ENCODE measurements around the gene AKNAD1.

DNA sequence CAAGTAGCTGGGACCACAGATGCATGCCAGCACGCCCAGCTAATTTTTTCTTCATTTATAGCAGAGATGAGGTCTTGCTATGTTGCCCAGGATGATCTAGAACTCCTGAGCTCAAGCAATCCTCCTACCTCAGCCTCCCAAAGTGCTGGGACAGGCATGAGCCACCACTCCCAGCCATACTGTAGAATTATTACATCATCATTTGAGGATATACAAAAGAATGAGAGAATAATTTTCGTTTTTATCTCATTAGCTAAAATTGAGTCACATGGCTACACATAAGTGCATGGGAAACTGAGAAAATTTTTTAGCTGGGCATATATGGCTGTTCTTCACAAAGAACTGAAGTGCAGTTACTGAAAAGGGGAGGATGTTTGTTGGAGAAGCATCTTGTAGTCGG lies 89.2 kb downstream of the AKNAD1 start:
- TF ChIP-seq ELF4 (IDR thresholded peaks at IDR 0.05): no peak
- TF ChIP-seq BHLHE40 (IDR thresholded peaks at IDR 0.05; ENCODE audit: borderline replicate concordance): no peak
- TF ChIP-seq SUZ12 (IDR thresholded peaks at IDR 0.05): no peak
- TF ChIP-seq FOXA1 (IDR thresholded peaks at IDR 0.05): no peak
- TF ChIP-seq CTBP1 (IDR thresholded peaks at IDR 0.05; ENCODE audit: borderline replicate concordance): no peak
- TF ChIP-seq ZNF384 (IDR thresholded peaks at IDR 0.05): no peak
- TF ChIP-seq FOXM1 (IDR thresholded peaks at IDR 0.05; ENCODE audit: borderline replicate concordance): no peak
- no peak for TF ChIP-seq FOXK2 (IDR thresholded peaks at IDR 0.05)
- TF ChIP-seq L3MBTL2 (conservative IDR thresholded peaks at IDR 0.05): no peak
- no peak for TF ChIP-seq SP1 (IDR thresholded peaks at IDR 0.05)

All from HEK293T (cell line).